ELF-1 (cell line): Measurements from ENCODE around the gene FAM221B.

ENCODE experiments used
- DNase-seq: peaks from one replicate; pipeline ENCODE4 v3.0.0-alpha.2; 2016; ENCODE audit warnings: low read depth, low spot score

The FAM221B gene

GRCh38 chr9:35828716-35829083 lies at the start of gene FAM221B:
TSS of gene FAM221B (minus strand) at chr9:35828732. CDS start at chr9:35826161, 2,571 bp downstream.
- no peak for DNase-seq

GRCh38 chr9:35872505-35872904 lies 44.0 kb upstream of the FAM221B start:
- DNase-seq = no peak

- DNase-seq = no peak
Measured at GRCh38 chr9:35871545-35871944, 43.0 kb upstream of the FAM221B start.

- no peak for DNase-seq
Measured at GRCh38 chr9:35870351-35870923, 41.9 kb upstream of the FAM221B start, which contains the start of gene OR13J1. TSS of gene OR13J1 (minus strand) at chr9:35870401. CDS start at chr9:35870401, 0 bp downstream.

GRCh38 chr9:35869621-35870216 lies 41.2 kb upstream of the FAM221B start:
- no peak for DNase-seq

GRCh38 chr9:35868933-35869332 lies 40.4 kb upstream of the FAM221B start:
- DNase-seq = no peak

- no peak for DNase-seq
Measured at GRCh38 chr9:35867538-35867937, 39.0 kb upstream of the FAM221B start.

GRCh38 chr9:35864695-35865255 lies 36.2 kb upstream of the FAM221B start:
- no peak for DNase-seq

- no peak for DNase-seq
Measured at GRCh38 chr9:35863583-35863982, 35.1 kb upstream of the FAM221B start.

- no peak for DNase-seq
Measured at GRCh38 chr9:35862328-35862727, 33.8 kb upstream of the FAM221B start.

GRCh38 chr9:35861161-35861897 lies 32.8 kb upstream of the FAM221B start:
- DNase-seq = no peak

- no peak for DNase-seq
Measured at GRCh38 chr9:35859990-35860339, 31.4 kb upstream of the FAM221B start.

GRCh38 chr9:35859310-35859989 lies 30.9 kb upstream of the FAM221B start:
- no peak for DNase-seq

GRCh38 chr9:35858458-35858857 lies 29.9 kb upstream of the FAM221B start:
- no peak for DNase-seq

- DNase-seq = no peak
Measured at GRCh38 chr9:35856882-35857281, 28.4 kb upstream of the FAM221B start.

GRCh38 chr9:35856206-35856605 lies 27.7 kb upstream of the FAM221B start:
- no peak for DNase-seq

- DNase-seq = no peak
Measured at GRCh38 chr9:35854091-35854762, 25.7 kb upstream of the FAM221B start.

GRCh38 chr9:35852876-35853865 lies 24.6 kb upstream of the FAM221B start:
- DNase-seq = no peak

GRCh38 chr9:35852267-35852815 lies 23.8 kb upstream of the FAM221B start:
- no peak for DNase-seq
